22Rv1 (cell line): ENCODE data around the gene HS3ST6.

ENCODE experiments used
- H3K27ac ChIP-seq: fragments of 450-650 bp; 2 replicates; pipeline ENCODE4 v1.5.1; 2017
- CTCF ChIP-seq: fragments of 450-650 bp; IDR thresholded peaks from 2 replicates; pipeline ENCODE4 v1.5.1; 2017; ENCODE audit warnings: mild to moderate bottlenecking
- ZFX ChIP-seq: fragments of 450-650 bp; IDR thresholded peaks from 2 replicates; pipeline ENCODE4 v1.6.1; 2017; ENCODE audit warnings: antibody characterized with exemption, borderline replicate concordance

HS3ST6 gene

DNA sequence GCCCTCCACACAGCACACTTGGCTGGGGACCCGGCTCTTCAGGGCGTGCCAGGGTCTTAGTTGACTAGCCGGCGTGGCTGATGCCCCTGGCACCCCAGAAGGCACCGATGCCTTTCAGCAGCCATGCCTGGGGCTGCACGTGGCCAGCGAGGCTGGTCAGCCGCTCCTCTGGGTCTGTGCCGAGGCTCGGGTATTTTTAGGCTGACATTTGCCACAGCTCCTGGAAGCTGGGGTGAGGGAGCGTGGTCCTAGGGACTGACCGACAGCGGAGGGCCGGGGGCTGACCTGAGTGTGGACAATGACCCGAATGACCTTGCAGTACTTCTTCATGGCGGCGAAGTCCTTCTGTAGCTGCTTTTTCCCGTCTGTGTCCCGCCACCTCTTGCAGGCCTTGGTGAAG, 32.3 kb upstream of the HS3ST6 start:
- no peak overlapping the region for H3K27ac ChIP-seq
- TF ChIP-seq ZFX (no peak), CTCF (no peak)

DNA sequence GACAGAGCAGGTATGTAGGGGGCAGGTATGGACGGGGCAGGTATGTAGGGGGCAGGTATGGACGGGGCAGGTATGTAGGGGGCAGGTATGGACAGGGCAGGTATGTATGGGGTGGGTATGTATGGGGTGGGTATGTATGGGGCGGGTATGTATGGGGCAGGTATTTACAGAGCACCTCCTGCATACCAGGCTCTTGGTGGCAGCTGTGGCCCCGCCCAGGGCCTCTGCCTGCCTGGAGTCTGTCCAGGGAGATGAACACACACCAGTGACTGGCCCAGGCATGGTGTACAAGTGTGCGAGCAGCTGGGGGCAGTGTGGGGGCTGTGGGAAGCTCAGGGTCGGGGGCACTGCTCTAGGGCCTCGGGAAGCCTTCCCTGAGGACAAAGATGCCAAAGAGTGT, 31.8 kb upstream of the HS3ST6 start:
- TF ChIP-seq ZFX (no peak), CTCF (no peak)
- H3K27ac ChIP-seq: no peak overlapping the region

- no peak for TF ChIP-seq ZFX
- no peak for TF ChIP-seq CTCF
- no peak overlapping the region for H3K27ac ChIP-seq
Observed at GRCh38 chr16:1949507-1949906, 31.3 kb upstream of the HS3ST6 start.

DNA sequence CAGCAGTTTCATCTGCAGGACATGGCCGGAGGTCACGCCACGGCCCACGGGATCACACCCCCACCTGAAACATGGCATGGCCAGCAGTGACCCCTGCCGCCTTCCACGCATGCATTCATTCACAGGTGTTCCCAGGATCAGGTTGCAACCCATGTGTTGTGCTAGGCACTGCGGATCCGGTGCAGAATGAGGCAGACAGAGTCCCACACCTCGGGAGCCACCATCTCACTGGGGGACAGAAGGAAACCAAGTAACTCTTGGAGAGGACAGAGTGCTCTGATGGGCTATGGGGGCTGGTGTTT, 29.1 kb upstream of the HS3ST6 start:
- H3K27ac ChIP-seq: no peak overlapping the region
- TF ChIP-seq ZFX (no peak), CTCF (no peak)

DNA sequence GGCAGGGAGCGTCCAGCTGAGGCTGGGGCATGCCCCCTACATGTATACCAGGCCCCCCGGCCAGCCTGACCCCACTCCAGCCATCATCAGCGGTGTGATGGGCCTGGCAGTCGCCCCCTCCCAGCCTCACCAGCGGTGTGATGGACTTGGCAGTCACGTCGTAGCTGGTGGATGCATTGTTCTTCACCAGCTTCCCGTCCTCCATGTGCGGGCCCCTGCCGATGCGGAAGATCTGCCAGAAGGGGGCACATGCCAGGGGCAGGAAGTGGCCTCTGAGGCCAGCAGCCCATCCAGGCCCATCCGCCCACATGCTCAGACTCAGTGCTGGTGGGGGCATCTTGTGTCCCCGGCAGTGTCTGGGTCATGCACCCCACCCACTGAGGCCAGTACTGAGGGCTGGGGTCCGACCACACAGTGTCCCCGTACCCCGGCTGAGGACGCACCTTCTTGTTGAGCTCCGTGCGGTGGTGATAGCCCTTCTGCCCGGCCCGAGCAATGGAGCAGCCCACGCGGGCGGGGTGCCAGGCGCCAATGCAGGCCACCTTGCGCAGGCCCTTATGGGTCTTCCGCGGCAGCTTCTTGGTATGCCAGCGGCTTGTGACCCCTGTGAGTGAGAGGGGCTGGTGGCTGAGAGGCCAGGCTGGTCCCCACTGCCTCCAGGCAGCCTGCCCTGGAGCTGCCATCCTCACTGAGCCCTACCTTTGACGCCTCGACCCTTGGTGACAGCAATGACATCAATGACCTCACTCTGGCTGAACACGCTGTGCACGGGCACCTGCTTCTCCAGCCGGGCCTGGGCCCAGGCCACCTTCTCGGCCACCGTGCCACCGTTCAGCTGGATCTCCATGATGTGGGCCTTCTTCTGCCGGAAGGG, 28.5 kb upstream of the HS3ST6 start:
- no peak overlapping the region for H3K27ac ChIP-seq
- no peak for TF ChIP-seq CTCF
- no peak for TF ChIP-seq ZFX

DNA sequence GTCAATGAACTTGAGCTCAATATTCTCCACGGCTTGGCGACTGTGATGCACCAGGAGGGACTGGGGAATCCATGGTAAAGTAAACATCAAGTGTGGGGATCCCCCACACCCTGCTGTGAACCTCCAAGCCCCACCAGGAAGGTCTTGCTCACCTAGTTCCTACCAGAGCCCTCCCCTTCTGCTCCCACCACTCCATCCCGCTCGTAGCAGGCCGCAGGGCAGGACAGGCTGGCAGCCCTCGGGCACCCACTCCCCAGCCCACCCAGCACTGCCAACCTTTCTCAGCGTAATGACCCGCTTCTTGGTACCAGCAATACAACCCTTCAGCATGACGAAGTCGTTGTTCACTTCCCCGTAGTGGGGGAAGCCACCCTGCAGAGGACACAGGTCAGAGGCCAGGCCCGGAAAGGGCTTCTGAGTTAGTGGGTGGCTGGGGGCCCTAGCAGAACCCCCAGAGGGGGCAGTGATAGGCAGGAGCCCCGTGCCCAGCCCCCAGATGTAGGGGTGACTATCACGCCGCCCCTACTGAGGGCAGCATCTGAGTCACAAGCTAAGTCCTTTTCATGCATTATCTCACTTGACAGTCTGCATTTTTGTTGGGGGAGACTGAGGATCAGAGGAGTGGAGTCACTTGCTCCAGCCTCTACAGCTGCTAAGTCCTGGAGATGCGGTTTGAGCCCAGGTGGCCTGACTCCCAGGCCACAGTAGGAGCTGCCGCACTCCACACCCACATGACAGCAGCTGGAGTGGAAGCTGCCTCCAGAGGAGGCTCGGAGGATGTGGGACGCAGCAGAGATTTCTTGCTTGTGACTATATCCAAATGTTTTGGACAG, 27.6 kb upstream of the HS3ST6 start:
- TF ChIP-seq CTCF: no peak
- TF ChIP-seq ZFX: no peak

GRCh38 chr16:1944612-1945199, 26.5 kb upstream of the HS3ST6 start:
- H3K27ac ChIP-seq: no peak overlapping the region
- no peak for TF ChIP-seq CTCF
- no peak for TF ChIP-seq ZFX

More for the DNA sequence above, 27.6 kb upstream of the HS3ST6 start:
- no peak overlapping the region for H3K27ac ChIP-seq
